Activated CD4-positive, alpha-beta T cell treated with anti-CD3 and anti-CD28 coated beads for 4 hours (primary cell): Measurements from ENCODE around the gene DAPK1.
A peak's percentile ranks its signal among the peaks of the same experiment; 100 is the strongest.
"Not testable (repeated sequence)": the region's sequence is repeated elsewhere in the genome, so short reads cannot be mapped to it uniquely, and the experiment has no call there.

ENCODE experiments used
- DNase-seq, 2 donors: peaks; one replicate each; pipeline ENCODE4 v3.0.0-alpha.2; 2020

The DAPK1 gene

GRCh38 chr9:87718852-87719612 is 221.4 kb downstream of the DAPK1 start:
- DNase-seq = no peak

- no peak for DNase-seq
Observed at GRCh38 chr9:87720173-87720572, 222.5 kb downstream of the DAPK1 start.

DNA sequence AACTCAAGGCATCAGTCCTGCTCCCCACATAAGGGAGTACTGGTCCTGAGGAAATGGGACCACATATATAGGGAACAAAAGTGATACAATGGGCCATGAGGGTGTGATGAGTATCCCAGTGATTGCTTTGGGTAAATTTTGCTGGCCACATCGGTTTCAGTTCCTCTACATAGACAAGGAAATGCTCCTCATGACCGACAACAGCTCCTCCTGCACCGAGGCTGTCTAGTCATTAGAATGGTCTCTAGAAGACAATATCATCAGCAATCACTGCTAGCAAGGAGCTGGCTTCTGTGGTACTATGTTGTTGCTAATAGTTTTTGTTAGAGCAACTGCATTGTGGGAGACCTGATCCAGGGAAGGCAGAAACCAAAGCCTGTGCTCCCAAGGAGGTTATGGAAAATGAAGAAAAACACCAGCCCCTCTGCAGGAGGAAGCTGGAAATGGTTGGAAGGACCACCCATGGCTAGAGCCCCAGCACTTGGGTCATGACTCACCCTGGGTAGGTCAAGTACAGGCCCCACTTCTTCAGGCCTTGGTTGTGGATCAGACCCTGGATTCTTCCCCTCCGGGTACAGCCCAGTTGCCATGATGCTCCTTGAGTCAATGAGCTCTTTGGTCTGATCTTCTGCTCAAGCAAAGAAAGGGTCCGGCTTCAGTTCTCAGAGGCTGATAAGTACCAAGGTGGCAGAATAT is 224.9 kb downstream of the DAPK1 start:
- no peak for DNase-seq

- DNase-seq = no peak
Observed at GRCh38 chr9:87725356-87725899, 227.8 kb downstream of the DAPK1 start.

- peak; percentile 62 for DNase-seq
Observed at GRCh38 chr9:87725900-87726709, 228.4 kb downstream of the DAPK1 start, which contains the start of gene CTSL. Gene CTSL, plus strand, starts transcription at chr9:87726119. Its CDS starts 1,485 bp downstream, at chr9:87727604.

DNA sequence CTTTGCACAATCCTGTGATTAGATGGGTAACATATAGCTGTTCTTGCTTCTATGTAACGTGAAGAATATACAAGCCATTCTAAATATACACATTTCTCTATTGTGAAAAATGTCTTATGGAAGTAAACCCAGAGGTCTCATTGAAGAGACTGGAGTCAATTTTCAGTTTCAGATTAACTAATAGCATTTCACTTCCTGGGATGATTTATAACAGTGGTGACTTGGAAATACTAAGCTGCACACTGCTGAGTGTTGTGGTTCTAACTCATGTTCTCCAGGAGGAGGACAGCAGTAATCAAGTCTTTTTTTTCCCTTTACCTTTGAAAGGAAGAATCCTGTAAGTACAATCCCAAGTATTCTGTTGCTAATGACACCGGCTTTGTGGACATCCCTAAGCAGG is 231.6 kb downstream of the DAPK1 start:
- DNase-seq = no peak

DNA sequence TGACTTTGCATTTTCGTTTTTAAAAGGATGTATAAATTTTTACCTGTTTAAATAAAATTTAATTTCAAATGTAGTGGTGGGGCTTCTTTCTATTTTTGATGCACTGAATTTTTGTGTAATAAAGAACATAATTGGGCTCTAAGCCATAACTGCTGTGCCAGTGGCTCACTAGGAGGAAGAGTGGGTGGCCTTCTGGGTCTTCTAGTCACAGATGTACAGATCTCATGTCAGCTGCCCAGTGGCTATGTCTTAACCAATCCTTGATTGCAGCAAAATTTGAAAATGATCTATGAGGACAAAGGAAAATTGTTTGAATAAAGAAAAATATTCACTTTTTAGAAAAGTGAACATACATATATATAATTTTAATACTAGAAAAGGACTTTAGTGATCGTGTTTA is 233.7 kb downstream of the DAPK1 start:
- no peak for DNase-seq

DNA sequence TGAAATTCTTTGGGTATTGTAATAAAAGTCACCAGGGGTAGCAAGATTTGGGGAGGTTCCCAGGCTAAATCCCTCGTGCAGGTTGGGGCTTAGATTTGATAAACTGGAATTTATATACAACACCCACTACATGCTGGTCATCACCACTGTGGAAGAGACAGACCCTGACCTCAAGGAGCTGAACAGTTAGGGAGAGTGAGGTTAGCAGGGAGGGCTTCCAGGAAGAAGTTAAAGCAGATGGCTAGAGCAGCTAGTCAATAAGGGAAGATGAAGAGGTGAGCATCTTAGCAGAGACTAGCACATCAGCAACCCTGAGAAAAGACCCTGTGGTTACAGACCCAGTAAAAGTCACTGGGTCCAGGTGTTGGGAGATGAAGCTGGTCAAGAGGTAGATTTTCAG is 234.7 kb downstream of the DAPK1 start:
- no peak for DNase-seq

DNA sequence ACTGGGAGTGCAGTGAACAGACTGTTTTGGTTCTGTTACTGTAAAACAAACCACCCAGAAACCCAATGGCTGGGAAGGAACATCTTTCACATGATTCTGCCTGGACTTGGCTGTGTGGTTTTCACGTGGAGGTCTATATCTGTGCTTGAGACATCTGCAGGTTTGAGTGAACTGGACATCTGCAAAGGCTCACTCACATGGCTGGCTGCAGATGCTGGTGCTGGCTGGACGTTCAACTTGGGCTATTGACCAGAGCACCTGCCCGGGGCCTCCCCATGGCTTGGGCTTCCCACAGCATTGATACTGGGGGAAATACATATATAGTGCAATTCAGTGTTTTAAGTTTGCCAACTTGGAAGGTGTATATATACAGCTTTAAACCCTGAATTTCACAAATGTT is 235.1 kb downstream of the DAPK1 start:
- DNase-seq = no peak

- DNase-seq = no peak
Observed at GRCh38 chr9:87733273-87734052, 235.8 kb downstream of the DAPK1 start.

DNA sequence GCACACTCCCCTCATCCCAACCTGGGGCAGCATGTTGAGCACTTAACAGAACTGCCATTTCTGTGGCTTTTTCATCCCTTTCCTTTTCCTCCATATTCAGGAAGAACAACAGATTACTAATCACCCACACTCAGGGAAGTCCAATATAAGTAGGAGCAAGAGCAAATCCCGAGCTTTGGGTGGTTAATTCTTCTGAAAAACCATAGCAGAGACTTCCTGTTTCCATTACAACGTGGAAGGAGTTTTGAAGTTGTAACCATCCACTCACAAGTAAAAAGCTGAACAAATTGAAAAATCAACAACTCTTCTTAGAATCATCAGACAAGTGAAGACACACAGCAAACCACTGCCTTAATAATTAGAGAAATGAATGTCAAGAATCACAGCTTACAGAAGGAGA is 236.4 kb downstream of the DAPK1 start:
- DNase-seq = no peak

DNA sequence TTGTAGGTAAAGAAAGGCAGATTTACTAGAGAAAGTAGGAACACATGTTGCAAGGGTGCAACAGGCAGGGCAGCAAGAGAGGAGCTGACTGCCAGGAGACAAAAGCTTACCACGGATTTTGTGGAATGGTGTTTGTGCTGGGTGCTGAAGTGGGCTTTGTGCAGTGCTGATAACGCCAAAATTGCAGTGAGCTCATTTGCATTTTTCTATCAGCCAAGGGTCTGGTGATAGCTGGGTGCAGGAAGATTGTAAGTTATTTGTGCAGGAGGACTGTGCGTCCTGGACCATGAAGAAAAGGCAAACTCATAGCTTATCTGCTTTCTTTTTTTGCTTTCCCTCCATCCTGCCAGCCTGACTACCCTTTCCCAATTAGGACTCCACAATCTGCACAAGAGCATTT is 241.9 kb downstream of the DAPK1 start:
- DNase-seq = no peak

GRCh38 chr9:87740209-87740608 is 242.5 kb downstream of the DAPK1 start:
- DNase-seq = no peak

GRCh38 chr9:87741326-87741725 is 243.7 kb downstream of the DAPK1 start:
- no peak for DNase-seq

- DNase-seq = no peak
Observed at GRCh38 chr9:87741891-87742290, 244.2 kb downstream of the DAPK1 start.

DNA sequence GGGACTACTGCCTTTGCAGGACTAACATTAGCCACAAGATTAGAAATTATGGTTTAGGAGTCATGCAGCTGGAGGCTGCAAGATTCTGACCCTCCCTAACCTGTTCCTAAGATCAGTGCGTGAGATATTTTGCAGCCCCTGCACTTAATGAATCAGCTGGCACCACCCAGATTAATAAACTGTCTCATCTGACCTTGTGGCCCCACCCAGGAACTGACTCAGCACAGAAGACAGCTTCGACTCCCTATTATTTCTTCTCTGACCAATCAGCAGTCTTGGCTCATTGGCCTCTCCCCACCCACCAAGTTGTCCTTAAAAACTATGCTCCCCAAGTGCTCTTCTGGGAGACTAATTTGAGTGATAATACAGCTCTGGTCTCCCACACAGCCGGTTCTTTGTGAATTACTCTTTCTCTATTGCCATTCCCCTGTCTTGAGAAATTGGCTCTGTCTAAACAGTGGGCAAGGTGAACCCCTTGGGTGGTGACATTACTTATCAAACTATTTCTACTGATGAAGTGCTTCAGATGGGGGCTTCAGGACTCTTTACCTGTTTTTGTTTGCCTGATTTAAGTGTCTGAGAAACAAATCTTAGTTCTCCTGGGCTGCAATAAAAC is 245.3 kb downstream of the DAPK1 start:
- DNase-seq = no peak

GRCh38 chr9:87744247-87744646 is 246.6 kb downstream of the DAPK1 start:
- not testable (repeated sequence) for DNase-seq

GRCh38 chr9:87746186-87746585 is 248.5 kb downstream of the DAPK1 start:
- no peak for DNase-seq

GRCh38 chr9:87748881-87749280 is 251.2 kb downstream of the DAPK1 start:
- no peak for DNase-seq

DNA sequence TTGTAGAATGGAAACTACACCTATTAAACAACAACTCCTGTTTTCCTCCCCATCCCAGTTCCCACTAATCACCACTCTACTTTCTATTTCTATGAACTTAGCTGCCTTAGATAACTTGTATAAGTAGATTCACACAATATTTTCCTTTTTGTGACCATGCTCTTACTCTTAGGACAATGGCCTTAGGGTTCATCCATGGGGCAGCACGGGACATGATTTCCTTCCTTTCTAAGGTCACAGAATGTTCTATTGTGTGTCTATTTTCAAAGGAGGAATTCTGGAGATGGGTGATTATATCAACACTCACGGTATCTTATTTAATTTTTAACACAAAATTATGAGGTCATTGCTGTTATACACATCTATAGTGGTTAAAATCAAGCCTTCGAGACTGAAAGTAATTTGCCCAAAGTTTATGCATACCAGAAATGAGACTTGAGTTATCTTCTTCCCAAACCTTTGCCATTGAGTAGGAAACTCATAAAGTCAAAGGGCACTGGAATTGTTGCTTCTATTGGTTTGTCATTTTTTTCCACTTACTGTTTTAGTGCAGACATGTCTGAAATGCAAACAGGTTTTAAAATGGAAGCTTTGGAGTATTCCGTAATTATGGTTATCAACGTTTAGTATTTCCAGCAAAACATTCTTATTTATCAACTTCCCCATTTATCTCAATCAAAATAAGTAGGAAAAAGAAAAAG is 251.8 kb downstream of the DAPK1 start:
- no peak for DNase-seq

DNA sequence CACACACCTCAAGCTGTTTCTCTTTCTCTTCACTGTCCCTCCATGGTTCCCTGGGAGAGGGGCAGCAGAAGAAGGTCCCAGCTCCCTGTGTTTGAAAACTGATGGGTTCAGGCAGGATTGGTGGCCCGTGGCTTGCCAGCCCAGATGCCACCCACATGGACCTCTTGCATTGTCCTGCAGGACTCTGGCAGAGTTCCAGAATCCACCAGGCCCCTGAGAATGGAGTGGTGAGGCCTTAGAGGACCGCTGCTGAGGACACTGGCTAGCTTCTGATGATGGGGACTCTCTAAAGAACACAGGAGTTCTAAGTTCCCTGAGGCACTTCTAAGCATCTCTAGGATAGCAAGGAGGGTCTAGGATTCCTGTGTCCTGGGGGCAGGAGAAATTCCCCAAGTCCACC is 253.1 kb downstream of the DAPK1 start:
- no peak for DNase-seq
